B cell (primary cell): Measurements from ENCODE around the gene CXCL10. TPM values are rescaled to one million over a fixed set of nuclear protein-coding genes. Genes with fewer than 3 reads are reported as not detected.
"Not testable (repeated sequence)": the region's sequence is repeated elsewhere in the genome, so short reads cannot be mapped to it uniquely, and the experiment has no call there.

ENCODE experiments used
- ATAC-seq: fragments of 200-7000 bp; cut with Tn5 transposase; one replicate; pipeline ENCODE4 v1.10.0; 2021; ENCODE audit warnings: low read depth, mild to moderate bottlenecking, moderate number of reproducible peaks, moderate library complexity
- CTCF ChIA-PET: fragments of 350-600 bp; sonication (Branson Sonifier 250); formaldehyde crosslinking; loops from one replicate; lab custom pipeline; 2021; ENCODE audit warnings: antibody characterized with exemption, inconsistent platforms; lab: Charles Lee
- POLR2A ChIA-PET: fragments of 350-600 bp; sonication (Branson Sonifier 250); formaldehyde crosslinking; loops from one replicate; lab custom pipeline; 2021; ENCODE audit warnings: antibody characterized with exemption; lab: Charles Lee
- DNase-seq: peaks from one replicate; pipeline ENCODE4 v3.0.0; 2013
- H2AFZ ChIP-seq: 2 replicates; pipeline ENCODE4 v1.6.1; 2012; ENCODE audit warnings: mild to moderate bottlenecking, low read depth, low read length; ENCODE audit not compliant: insufficient read depth, poor library complexity, severe bottlenecking
- H3K27ac ChIP-seq, 2 donors: 1 replicate in 1 of 2; 2 replicates in 1 of 2; pipeline ENCODE4 v1.5.1; 2012 to 2013; ENCODE audit warnings: low read length in 2 of 2, mild to moderate bottlenecking in 2 of 2, moderate library complexity in 1 of 2
- H3K27me3 ChIP-seq, 4 experiments: fragments of 200-600 bp in 1 of 4; sonication (generic) in 1 of 4; replicated peaks in 1 of 4; 1 replicate in 2 of 4; 2 replicates in 2 of 4; pipeline versions ENCODE4 v1.6.1 to v1.7.0; 2013 to 2016; ENCODE audit warnings: low read length in 3 of 4, mild to moderate bottlenecking in 2 of 4, mixed read lengths in 1 of 4, moderate library complexity in 1 of 4; ENCODE audit not compliant: insufficient read depth in 4 of 4, control insufficient read depth in 3 of 4; ENCODE audit errors: control extremely low read depth in 1 of 4
- H3K36me3 ChIP-seq, 2 experiments: replicated peaks in 1 of 2; 1 replicate in 1 of 2; 2 replicates in 1 of 2; pipeline versions ENCODE4 v1.6.1 to v1.7.1; 2013; ENCODE audit warnings: low read length in 1 of 2; ENCODE audit not compliant: insufficient read depth in 2 of 2, control insufficient read depth in 1 of 2; ENCODE audit errors: control extremely low read depth in 1 of 2, extremely low read depth in 1 of 2
- H3K4me1 ChIP-seq, 2 donors: fragments of 200-600 bp in 1 of 2; sonication (generic) in 1 of 2; 1 replicate in 1 of 2; 2 replicates in 1 of 2; pipeline versions ENCODE4 v1.5.1 to v1.6.1; 2013 to 2017; ENCODE audit warnings: low read length in 2 of 2; ENCODE audit not compliant: control insufficient read depth in 2 of 2, insufficient read depth in 2 of 2
- H3K4me2 ChIP-seq: replicated peaks from 2 replicates; pipeline ENCODE3; 2012; ENCODE audit warnings: mild to moderate bottlenecking, low read depth, low read length; ENCODE audit not compliant: poor library complexity, severe bottlenecking
- H3K4me3 ChIP-seq, 5 experiments: fragments of 200-600 bp in 1 of 5; sonication (generic) in 1 of 5; 1 replicate in 3 of 5; 2 replicates in 2 of 5; pipeline versions ENCODE4 v1.5.1 to v1.7.0; 2011 to 2016; ENCODE audit warnings: low read length in 4 of 5, mild to moderate bottlenecking in 4 of 5, low read depth in 2 of 5, control low read depth in 1 of 5, moderate library complexity in 1 of 5; ENCODE audit not compliant: insufficient read depth in 1 of 5; ENCODE audit errors: control extremely low read depth in 1 of 5, extremely low read depth in 1 of 5
- H3K79me2 ChIP-seq: fragments of 200-600 bp; sonication (generic); one replicate; pipeline ENCODE4 v1.6.0; 2016; ENCODE audit warnings: low read length; ENCODE audit not compliant: control insufficient read depth, insufficient read depth
- H3K9ac ChIP-seq: fragments of 200-600 bp; sonication (generic); 2 replicates; pipeline ENCODE4 v1.6.1; 2017; ENCODE audit warnings: mild to moderate bottlenecking, low read length, moderate library complexity
- H3K9me3 ChIP-seq, 3 donors: one replicate each; pipeline versions ENCODE4 v1.6.1 to v1.7.1; 2013; ENCODE audit warnings: low read length in 2 of 3; ENCODE audit not compliant: control insufficient read depth in 2 of 3, insufficient read depth in 1 of 3; ENCODE audit errors: control extremely low read depth in 1 of 3
- H4K20me1 ChIP-seq: 2 replicates; pipeline ENCODE4 v1.6.0; 2012; ENCODE audit warnings: mild to moderate bottlenecking, low read length; ENCODE audit not compliant: insufficient read depth, control insufficient read depth, poor library complexity, severe bottlenecking
- H3K27ac Mint-ChIP-seq: one replicate; pipeline ENCODE4 v1.8.0; 2021; ENCODE audit warnings: mixed read lengths
- H3K27me3 Mint-ChIP-seq: one replicate; pipeline ENCODE4 v1.8.0; 2021; ENCODE audit warnings: mixed read lengths
- H3K4me1 Mint-ChIP-seq: one replicate; pipeline ENCODE4 v1.8.0; 2021; ENCODE audit warnings: mixed read lengths
- H3K4me3 Mint-ChIP-seq: one replicate; pipeline ENCODE4 v1.8.0; 2021; ENCODE audit warnings: mixed read lengths
- H3K9me3 Mint-ChIP-seq: one replicate; pipeline ENCODE4 v1.8.0; 2022; ENCODE audit warnings: mixed read lengths; ENCODE audit not compliant: insufficient read depth
- WGBS: methylation state at CpG from one replicate; pipeline ENCODE4 v1.1.5; 2013; ENCODE audit warnings: missing lambda C conversion rate; ENCODE audit not compliant: insufficient coverage; 5-methylcytosine and 5-hydroxymethylcytosine counted together
- intact Hi-C: fragments of 100-400 bp; cut with micrococcal nuclease; formaldehyde crosslinking; loops from one replicate; pipeline ENCODE4 v1.10.0; 2022
- polyA plus RNA-seq: library from polyadenylated mRNA; depleted of rRNA; stranded (reverse); fragments of >200 nt; gene quantifications from 2 replicates; pipeline ENCODE4 v1.2.3, GENCODE V29; 2012
- total RNA-seq, 2 donors: library from RNA; stranded (reverse); fragments of 120-200 nt in 1 of 2; gene quantifications; 1 replicate in 1 of 2; 2 replicates in 1 of 2; pipeline versions ENCODE4 v1.2.3 to v1.2.4, GENCODE V29; 2013 to 2022

CXCL10 gene
- total and polyA plus RNA-seq, 2 donors (not counting 1 experiment from before 2014, with no cell fraction given), result 0.07 TPM; not detected in 1

- ATAC-seq, POLR2A ChIA-PET, H3K9me3 ChIP-seq: not testable (repeated sequence)
These were observed 21.4 kb upstream of the CXCL10 start for GRCh38 chr4:76044686-76045085.

GRCh38 chr4:76043306-76043705 lies 20.0 kb upstream of the CXCL10 start:
- H3K27ac Mint-ChIP-seq, intact Hi-C loops, H3K4me2 ChIP-seq, H3K9ac ChIP-seq, H3K4me1 Mint-ChIP-seq, H4K20me1 ChIP-seq, H3K36me3 ChIP-seq, POLR2A ChIA-PET, H3K79me2 ChIP-seq, ATAC-seq, H3K27me3 Mint-ChIP-seq, H3K4me3 ChIP-seq, H3K9me3 ChIP-seq, H3K9me3 Mint-ChIP-seq, H3K4me3 Mint-ChIP-seq, CTCF ChIA-PET, DNase-seq, H3K27me3 ChIP-seq, H3K27ac ChIP-seq, H2AFZ ChIP-seq, H3K4me1 ChIP-seq: not testable (repeated sequence)
- 93% methylated on average over 9 of the region's 18 CpGs for WGBS

More at GRCh38 chr4:76044686-76045085, 21.4 kb upstream of the CXCL10 start:
- H3K27me3 ChIP-seq, H3K27ac Mint-ChIP-seq, H3K27me3 Mint-ChIP-seq, DNase-seq, CTCF ChIA-PET, H3K36me3 ChIP-seq, H3K27ac ChIP-seq, H3K9me3 Mint-ChIP-seq, H2AFZ ChIP-seq, H3K4me3 ChIP-seq, H3K4me1 Mint-ChIP-seq, H3K79me2 ChIP-seq, H4K20me1 ChIP-seq, H3K4me3 Mint-ChIP-seq, H3K4me1 ChIP-seq, intact Hi-C loops, H3K4me2 ChIP-seq, H3K9ac ChIP-seq: not testable (repeated sequence)
- WGBS, result 100% methylated on average over 1 of the region's 4 CpGs

GRCh38 chr4:76042241-76042998 lies 19.1 kb upstream of the CXCL10 start:
- H3K27me3 Mint-ChIP-seq, H3K4me3 ChIP-seq, CTCF ChIA-PET, H3K9me3 ChIP-seq, H3K9ac ChIP-seq, H3K27ac Mint-ChIP-seq, DNase-seq, intact Hi-C loops, H3K9me3 Mint-ChIP-seq, H3K4me2 ChIP-seq, H3K79me2 ChIP-seq, H3K4me1 Mint-ChIP-seq, H3K4me1 ChIP-seq, ATAC-seq, H3K36me3 ChIP-seq, POLR2A ChIA-PET, H2AFZ ChIP-seq, H3K27ac ChIP-seq, H4K20me1 ChIP-seq, H3K27me3 ChIP-seq: not testable (repeated sequence)
- WGBS, result 87% methylated on average over 4 of the region's 18 CpGs
- H3K4me3 Mint-ChIP-seq, result peak overlapping the region; percentile 77
